ENCODE measurements around the gene PSMD1. TPM values are rescaled to one million over a fixed set of nuclear protein-coding genes. Genes with fewer than 3 reads are reported as not detected.

Gene PSMD1
- total and polyA plus RNA-seq, 2 of the 8 experiments (the other 6 are each of a cell fraction or from before 2014, with no cell fraction given), result 179 to 272 TPM

GRCh38 chr2:231058761-231059550 lies 2.3 kb downstream of the PSMD1 start:
- H2AK5ac ChIP-seq (ENCODE audit: low read depth, low read length), result no peak overlapping the region
- H3K18ac ChIP-seq (ENCODE audit: extremely low read depth, low read length), result no peak overlapping the region
- H3K27ac ChIP-seq (ENCODE audit: low read depth, low read length), result no peak overlapping the region
- H3K4me2 ChIP-seq (ENCODE audit: insufficient read depth in 1 of 2, low read depth in 2 of 2, low read length in 2 of 2), result peak overlapping the region; percentile 19 to 91; a peak in 2 of 4 replicates
- no peak overlapping the region for H2BK20ac ChIP-seq (ENCODE audit: low read length)
- H2BK120ac ChIP-seq (replicated peaks; ENCODE audit: low read depth, low read length), result no peak overlapping the region
- H3K9me3 ChIP-seq (ENCODE audit: insufficient read depth in 2 of 2, low read depth in 1 of 2, low read length in 1 of 2), result no peaks in the 10 kb centered on the region
- FAIRE-seq, result no peak
- H3K79me2 ChIP-seq (ENCODE audit: control insufficient read depth in 1 of 2, insufficient read depth in 2 of 2, low read length in 2 of 2), result peaks cover 26 to 47% of the 10 kb centered on the region in 2 experiments
- no peak for DNase-seq (ENCODE audit: low read depth in 1 of 2, low spot score in 2 of 2)
- peaks cover 2 to 10% of the 10 kb centered on the region in 2 experiments for H4K20me1 ChIP-seq (replicated peaks in 1 of 2; ENCODE audit: control insufficient read depth in 1 of 2, insufficient read depth in 2 of 2, low read length in 2 of 2)
- 87 to 100% methylated on average over 1 to 4 of the region's 4 CpGs for WGBS, 2 experiments (ENCODE audit: extremely low coverage in 1 of 2, insufficient coverage in 1 of 2, insufficient read length in 1 of 2, insufficient replicate concordance in 2 of 2, low coverage in 1 of 2, low lambda C conversion rate in 2 of 2, missing lambda C conversion rate in 1 of 2)
- H3K56ac ChIP-seq (replicated peaks; ENCODE audit: insufficient read length, low read depth, low read length), result no peak overlapping the region
- H3K4me3 ChIP-seq (ENCODE audit: extremely low read depth in 1 of 4, insufficient read depth in 2 of 4, low read depth in 3 of 4, low read length in 4 of 4), result peak overlapping the region in 1 of 4 experiments; percentile 99; a peak in 2 of 8 replicates
- H2BK5ac ChIP-seq (ENCODE audit: low read depth, low read length), result no peak overlapping the region
- no peak overlapping the region for H2BK12ac ChIP-seq (ENCODE audit: low read depth, low read length)
- no peak overlapping the region for H3K4ac ChIP-seq (replicated peaks; ENCODE audit: insufficient read length, low read depth, low read length)
- ChIA-PET POLR2A (ENCODE audit: partially characterized antibody) (interaction anchor here (0.7 to 1.7 kb wide), 4 partner anchors 16 to 405 kb away, joined by 3 to 5 read pairs (median 3); partner anchors contain the start of gene NCL), CTCF (ENCODE audit: partially characterized antibody) (interaction anchor here (0.6 to 1.4 kb wide), 7 partner anchors 15 to 1154 kb away, joined by 3 to 6 read pairs (median 3); no protein-coding TSS in a partner anchor)
- H2AFZ ChIP-seq (ENCODE audit: low read length), result no peak overlapping the region
- H3K23ac ChIP-seq (ENCODE audit: insufficient read length), result no peak overlapping the region
- H3K4me1 ChIP-seq (replicated peaks in 1 of 4; ENCODE audit: control insufficient read depth in 3 of 4, insufficient read depth in 4 of 4, low read length in 3 of 4), result peaks cover 0 to 8% (median under 1%) of the 10 kb centered on the region in 4 experiments; a peak in 4 of 7 replicates
- H3K9ac ChIP-seq (replicated peaks in 1 of 4; ENCODE audit: extremely low read depth in 1 of 4, low read depth in 3 of 4, low read length in 3 of 4), result no peak overlapping the region
- peaks cover 15 to 26% (median 21%) of the 10 kb centered on the region in 4 experiments for H3K36me3 ChIP-seq (ENCODE audit: control insufficient read depth in 2 of 4, insufficient read depth in 4 of 4, low read length in 3 of 4)
- no peak overlapping the region for H2BK15ac ChIP-seq (ENCODE audit: low read length)
- peaks cover 0 to 3% (median 1%) of the 10 kb centered on the region in 4 experiments; a peak in 2 of 7 replicates for H3K27me3 ChIP-seq (replicated peaks in 1 of 4; ENCODE audit: control insufficient read depth in 3 of 4, extremely low read depth in 1 of 4, insufficient read depth in 3 of 4, low read length in 3 of 4)
- H3K14ac ChIP-seq (ENCODE audit: insufficient read length), result no peak overlapping the region
- H4K5ac ChIP-seq (ENCODE audit: insufficient read length, low read depth, low read length), result no peak overlapping the region
- H3K79me1 ChIP-seq (ENCODE audit: low read depth, low read length), result no peaks in the 10 kb centered on the region; the same call in 1 of the 2 replicates
- H4K91ac ChIP-seq (replicated peaks; ENCODE audit: insufficient read length, low read length), result no peak overlapping the region
- no peak for TF ChIP-seq YY1 (IDR thresholded peaks at IDR 0.05; ENCODE audit: low read depth, low read length)
- no peak for TF ChIP-seq CBX8 (IDR thresholded peaks at IDR 0.05; ENCODE audit: borderline replicate concordance, low read depth, low read length)
- no peak for TF ChIP-seq SIN3A (conservative IDR thresholded peaks at IDR 0.05 in 1 of 2, IDR thresholded peaks at IDR 0.05 in 1 of 2; ENCODE audit: low read depth in 1 of 2, low read length in 2 of 2)
- no peak for TF ChIP-seq CTCF (IDR thresholded peaks at IDR 0.05; ENCODE audit: control extremely low read depth in 1 of 3, insufficient read depth in 1 of 3, low read depth in 1 of 3, low read length in 3 of 3)
- no peak for TF ChIP-seq EZH2 (IDR thresholded peaks at IDR 0.05; ENCODE audit: low read depth, low read length, severe bottlenecking)
- no peak overlapping the region for H4K8ac ChIP-seq (ENCODE audit: extremely low read depth, insufficient read depth, low read length)
- H3K23me2 ChIP-seq (ENCODE audit: low read depth, low read length), result peaks cover 9% of the 10 kb centered on the region
